Measurements from ENCODE around the gene LSM3. TPM values are rescaled to one million over a fixed set of nuclear protein-coding genes. Genes with fewer than 3 reads are reported as not detected.
"Not testable (repeated sequence)": the region's sequence is repeated elsewhere in the genome, so short reads cannot be mapped to it uniquely, and the experiment has no call there.

LSM3 gene
- total and polyA plus RNA-seq, 12 donors: 4.1 to 25.8 (median 9.5) TPM

GRCh38 chr3:14225421-14225820 lies 46.8 kb downstream of the LSM3 start:
- no peak for DNase-seq
- intact Hi-C loops (cut with DNase I): no loop called here
- Histone ChIP-seq H3K27ac (peak overlapping the region in 1 of 5 donors; percentile 23), H3K4me3 (no peak overlapping the region), H3K9me3 (replicated peaks in 1 of 3) (peaks cover 0 to 6% (median 0%) of the 10 kb centered on the region in 3 donors), H3K4me1 (replicated peaks in 1 of 2) (peaks cover 0 to 4% of the 10 kb centered on the region in 2 donors), H3K36me3 (replicated peaks in 1 of 2) (no peaks in the 10 kb centered on the region), H3K27me3 (no peaks in the 10 kb centered on the region)
- 56 to 64% (median 60%) methylated on average over 9 of the region's 9 CpGs for WGBS, 4 donors
- TF ChIP-seq CTCF (IDR thresholded peaks at IDR 0.05) (no peak), POLR2A (IDR thresholded peaks at IDR 0.05) (no peak)

DNA sequence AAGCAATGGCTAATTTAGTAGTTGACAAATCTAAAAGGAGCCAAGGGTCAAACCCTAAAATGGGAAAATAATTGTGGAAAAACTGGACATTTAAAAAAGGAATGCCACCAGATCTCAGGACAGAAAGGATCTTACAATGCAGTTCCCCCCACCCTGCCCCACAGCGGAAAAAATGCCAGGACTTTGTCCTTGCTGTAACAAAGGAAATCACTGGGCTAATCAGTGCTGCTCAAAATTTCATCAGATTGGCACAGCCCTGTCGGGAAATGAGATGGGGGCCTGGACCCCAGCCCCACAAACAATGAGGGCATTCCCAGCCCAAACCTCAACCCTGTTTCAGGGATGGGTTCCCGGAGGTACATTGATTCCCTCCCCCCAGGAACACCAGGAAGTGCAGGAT lies 47.7 kb downstream of the LSM3 start:
- intact Hi-C loops (cut with DNase I); H3K27me3 ChIP-seq; H3K4me3 ChIP-seq; H3K4me1 ChIP-seq (replicated peaks in 1 of 2); DNase-seq; H3K27ac ChIP-seq; H3K9me3 ChIP-seq (replicated peaks in 1 of 3); H3K36me3 ChIP-seq (replicated peaks in 1 of 2): not testable (repeated sequence)
- 43 to 74% (median 68%) methylated on average over 2 to 3 of the region's 3 CpGs for WGBS, 4 donors

- intact Hi-C loops (cut with DNase I): no loop called here
- H3K4me1 ChIP-seq (replicated peaks in 1 of 2): peaks cover 0 to 4% of the 10 kb centered on the region in 2 donors
- H3K27me3 ChIP-seq: no peaks in the 10 kb centered on the region
- 0 to 92% (median 85%) methylated on average over 1 of the region's 1 CpG for WGBS, 4 donors
- no peak for DNase-seq
- no peaks in the 10 kb centered on the region for H3K9me3 ChIP-seq (replicated peaks in 1 of 3)
- H3K4me3 ChIP-seq: no peak overlapping the region
- no peak for TF ChIP-seq CTCF (IDR thresholded peaks at IDR 0.05)
- TF ChIP-seq POLR2A (IDR thresholded peaks at IDR 0.05): no peak
- no peaks in the 10 kb centered on the region for H3K36me3 ChIP-seq (replicated peaks in 1 of 2)
- H3K27ac ChIP-seq: no peak overlapping the region
These were observed 49.2 kb downstream of the LSM3 start for GRCh38 chr3:14227856-14228255.

GRCh38 chr3:14228681-14229470 lies 50.3 kb downstream of the LSM3 start:
- DNase-seq: no peak
- 79 to 96% (median 90%) methylated on average over 8 of the region's 8 CpGs for WGBS, 4 donors
- TF ChIP-seq POLR2A (IDR thresholded peaks at IDR 0.05) (no peak), CTCF (IDR thresholded peaks at IDR 0.05) (no peak)
- no peak overlapping the region for H3K27ac ChIP-seq
- no peaks in the 10 kb centered on the region for H3K36me3 ChIP-seq (replicated peaks in 1 of 2)
- peaks cover 0 to 4% of the 10 kb centered on the region in 2 donors for H3K4me1 ChIP-seq (replicated peaks in 1 of 2)
- no peak overlapping the region for H3K4me3 ChIP-seq
- H3K27me3 ChIP-seq: no peaks in the 10 kb centered on the region
- H3K9me3 ChIP-seq (replicated peaks in 1 of 3): no peaks in the 10 kb centered on the region
- intact Hi-C loops (cut with DNase I): no loop called here

- H3K9me3 ChIP-seq (replicated peaks in 1 of 3); intact Hi-C loops (cut with DNase I); H3K36me3 ChIP-seq (replicated peaks in 1 of 2); H3K27me3 ChIP-seq; H3K4me1 ChIP-seq (replicated peaks in 1 of 2); DNase-seq; H3K27ac ChIP-seq; H3K4me3 ChIP-seq: not testable (repeated sequence)
- WGBS, 4 donors: 81 to 94% (median 89%) methylated on average over 6 of the region's 6 CpGs
These were observed 51.1 kb downstream of the LSM3 start for GRCh38 chr3:14229695-14230094.

Data from adrenal gland (tissue), 12 donors.